ACC112 (cell line): ENCODE results near the gene ZNF837.

Experiments used
- H2AFZ ChIP-seq: fragments of 200-600 bp; sonication (generic); one replicate; pipeline ENCODE4 v1.6.0; 2017; ENCODE audit warnings: antibody characterized with exemption, low read length; ENCODE audit not compliant: unreplicated experiment
- H3K27ac ChIP-seq: fragments of 200-600 bp; sonication (generic); 2 replicates; pipeline ENCODE4 v1.5.1; 2014; ENCODE audit warnings: low read depth, mild to moderate bottlenecking, antibody characterized with exemption, low read length, moderate library complexity
- H3K27me3 ChIP-seq: fragments of 200-600 bp; sonication (generic); 2 replicates; pipeline ENCODE4 v1.6.1; 2014; ENCODE audit warnings: mild to moderate bottlenecking, antibody characterized with exemption, low read length, moderate library complexity, mixed read lengths; ENCODE audit not compliant: insufficient read depth
- H3K36me3 ChIP-seq: fragments of 200-600 bp; sonication (generic); 2 replicates; pipeline ENCODE4 v1.6.1; 2016; ENCODE audit warnings: mild to moderate bottlenecking, antibody characterized with exemption, low read length, moderate library complexity, mixed read lengths; ENCODE audit not compliant: insufficient read depth
- H3K4me1 ChIP-seq: fragments of 200-600 bp; sonication (generic); one replicate; pipeline ENCODE4 v1.6.1; 2016; ENCODE audit warnings: low read length, mixed read lengths; ENCODE audit not compliant: insufficient read depth, unreplicated experiment, control insufficient read depth
- H3K4me3 ChIP-seq: fragments of 200-600 bp; sonication (generic); 2 replicates; pipeline ENCODE4 v1.5.1; 2014; ENCODE audit warnings: mild to moderate bottlenecking, low read depth, low read length
- H3K79me2 ChIP-seq: fragments of 200-600 bp; sonication (generic); one replicate; pipeline ENCODE4 v1.6.0; 2016; ENCODE audit warnings: low read length; ENCODE audit not compliant: control insufficient read depth, unreplicated experiment, insufficient read depth

ZNF837 gene

DNA sequence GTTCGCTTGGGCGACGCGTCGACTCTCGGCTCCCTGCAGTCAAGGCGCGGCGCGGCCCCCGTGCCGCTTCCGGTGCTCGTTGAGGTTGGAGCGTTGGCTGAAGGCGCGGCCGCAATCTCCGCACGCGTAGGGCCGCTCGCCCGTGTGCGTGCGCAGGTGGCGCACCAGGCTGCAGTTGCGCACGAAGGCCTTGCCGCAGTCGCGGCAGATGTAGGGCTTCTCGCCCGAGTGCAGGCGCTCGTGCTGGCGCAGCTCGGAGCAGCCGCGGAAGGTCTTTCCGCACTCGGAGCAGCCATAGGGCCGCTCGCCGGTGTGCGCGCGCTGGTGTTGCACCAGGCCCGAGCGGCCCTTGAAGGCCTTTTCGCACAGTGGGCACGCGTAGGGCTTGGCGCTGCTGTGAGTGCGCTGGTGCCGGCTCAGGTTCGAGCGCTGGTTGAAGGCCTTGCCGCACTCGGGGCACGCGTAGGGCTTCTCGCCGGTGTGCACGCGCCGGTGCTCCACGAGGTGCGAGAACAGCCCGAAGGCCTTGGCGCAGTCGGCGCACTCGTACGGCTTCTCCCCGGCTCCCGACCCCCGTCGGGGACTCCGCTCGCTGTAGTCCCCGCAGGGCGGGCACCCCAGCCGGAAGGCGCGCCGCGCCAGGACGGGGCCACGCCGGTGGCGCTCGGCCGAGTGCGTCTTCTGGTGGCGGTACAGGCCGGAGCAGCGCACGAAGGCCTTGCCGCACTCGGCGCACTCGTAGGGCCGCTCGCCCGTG lies 13.0 kb downstream of the ZNF837 start:
- Histone ChIP-seq H3K4me3 (no peak overlapping the region), H3K36me3 (no peaks in the 10 kb centered on the region), H3K27me3 (no peaks in the 10 kb centered on the region), H3K79me2 (no peaks in the 10 kb centered on the region), H3K4me1 (no peaks in the 10 kb centered on the region), H2AFZ (no peak overlapping the region), H3K27ac (no peak overlapping the region)

DNA sequence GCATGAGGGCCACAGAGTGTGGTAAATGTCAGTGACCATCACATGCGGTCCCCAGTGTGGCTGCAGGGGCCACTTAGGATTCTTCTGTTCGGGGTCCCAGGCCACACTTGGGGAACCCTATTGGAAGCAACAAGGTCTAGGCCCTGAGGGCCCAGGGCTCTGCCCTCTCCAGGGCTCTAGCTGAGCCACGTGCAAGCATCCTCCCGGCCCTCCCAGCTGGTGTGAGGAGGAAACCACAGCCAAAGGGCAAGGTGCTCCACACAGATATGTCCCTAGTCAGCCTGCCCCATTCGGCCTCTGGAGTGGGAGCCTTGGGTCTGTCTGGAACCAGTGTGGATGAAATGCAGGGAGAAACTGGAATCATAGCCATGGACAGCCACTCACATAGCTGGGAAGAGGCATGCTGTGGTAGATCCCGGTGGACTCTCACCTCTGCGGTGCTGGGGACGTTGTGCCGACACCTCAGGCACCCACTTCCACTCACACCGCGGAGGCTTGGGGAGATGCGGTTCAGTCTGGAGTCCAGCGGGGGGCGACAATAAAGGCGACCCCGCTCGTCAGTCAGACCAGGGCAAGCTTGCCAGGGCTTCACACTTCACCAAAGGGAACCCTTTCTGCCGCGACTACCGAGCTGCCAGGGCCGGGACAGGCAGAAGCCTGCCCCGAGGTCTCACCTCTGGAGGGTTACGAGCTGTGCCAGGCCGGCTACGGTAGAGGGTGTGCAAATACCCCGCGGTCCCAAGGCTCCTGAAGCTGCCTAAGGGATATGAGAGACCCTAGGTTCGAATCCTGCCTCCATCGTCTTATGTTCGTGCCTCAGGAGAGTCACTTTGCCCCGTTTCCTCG lies 14.0 kb downstream of the ZNF837 start:
- Histone ChIP-seq H3K36me3 (no peaks in the 10 kb centered on the region), H3K4me3 (no peak overlapping the region), H3K27ac (no peak overlapping the region), H3K4me1 (no peaks in the 10 kb centered on the region), H3K79me2 (no peaks in the 10 kb centered on the region), H2AFZ (no peak overlapping the region), H3K27me3 (no peaks in the 10 kb centered on the region)

DNA sequence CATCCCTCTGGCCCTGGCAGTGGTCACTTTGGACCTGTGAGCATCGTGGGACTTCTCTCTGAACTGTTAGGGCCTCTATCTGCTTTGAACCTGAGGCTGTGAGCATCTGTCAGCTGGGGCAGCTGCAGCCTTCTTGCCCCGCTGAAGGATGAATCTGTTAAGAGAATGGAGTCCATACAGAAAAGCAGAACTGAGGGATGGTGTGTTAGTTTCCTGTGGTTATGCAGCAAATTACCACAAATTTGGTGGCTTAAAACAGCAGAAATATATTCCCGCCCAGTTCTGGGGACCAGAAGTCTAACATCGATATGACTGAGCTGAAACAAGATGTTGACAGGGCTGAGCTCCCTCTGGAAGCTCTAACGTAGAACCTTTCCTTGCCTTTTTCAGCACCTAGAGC lies 16.7 kb downstream of the ZNF837 start:
- Histone ChIP-seq H3K36me3 (no peaks in the 10 kb centered on the region), H3K4me3 (no peak overlapping the region), H3K4me1 (no peaks in the 10 kb centered on the region), H3K79me2 (no peaks in the 10 kb centered on the region), H3K27me3 (no peaks in the 10 kb centered on the region), H3K27ac (no peak overlapping the region), H2AFZ (no peak overlapping the region)

DNA sequence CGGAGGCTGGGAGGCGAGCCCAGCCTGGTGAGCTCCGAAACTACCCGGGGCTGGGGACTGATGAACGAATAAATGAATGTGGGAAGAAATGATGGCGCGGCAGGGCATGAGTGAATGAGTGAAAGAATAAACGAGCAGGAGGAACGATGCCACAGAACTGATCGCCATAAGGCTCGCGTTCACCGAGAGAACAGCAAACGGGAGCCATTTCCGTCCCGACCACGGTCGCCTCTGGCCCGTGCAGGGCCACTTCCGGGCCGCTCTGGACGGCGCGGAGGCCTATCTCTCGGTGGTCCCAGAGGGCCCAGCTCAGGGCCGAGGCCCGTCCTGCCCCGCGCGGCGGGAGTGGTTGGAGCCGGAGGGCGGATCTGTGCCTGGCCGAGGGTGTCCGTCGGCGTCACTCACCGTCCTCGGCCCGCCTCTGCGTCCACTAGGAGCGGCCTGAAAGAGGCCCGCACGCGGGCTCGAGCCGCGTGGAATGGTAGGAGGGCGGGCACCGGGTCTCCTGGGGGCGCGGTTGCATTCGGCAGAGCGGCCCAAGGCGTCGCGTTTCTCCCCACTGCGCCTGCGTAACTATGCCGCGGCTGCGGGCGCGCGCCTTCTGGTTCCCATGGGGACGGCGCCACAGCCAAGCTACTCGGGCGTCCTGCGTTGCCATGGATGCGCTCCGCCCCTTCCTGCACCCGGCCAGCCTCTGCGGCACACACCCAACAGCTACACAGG lies 18.4 kb downstream of the ZNF837 start, which contains the start of gene ZNF497:
Gene ZNF497 (minus strand): TSS at position 480 of the 723 bp plus-strand sequence. CDS start 5,116 bp downstream, outside the sequence.
- no peaks in the 10 kb centered on the region for H3K4me1 ChIP-seq
- no peaks in the 10 kb centered on the region for H3K27me3 ChIP-seq
- H2AFZ ChIP-seq, result peak within 1 kb of the TSS; percentile 94
- peak within 1 kb of the TSS; percentile 92 for H3K4me3 ChIP-seq
- no peaks in the 10 kb centered on the region for H3K79me2 ChIP-seq
- peak within 1 kb of the TSS; percentile 89 for H3K27ac ChIP-seq
- no peaks in the 10 kb centered on the region for H3K36me3 ChIP-seq

DNA sequence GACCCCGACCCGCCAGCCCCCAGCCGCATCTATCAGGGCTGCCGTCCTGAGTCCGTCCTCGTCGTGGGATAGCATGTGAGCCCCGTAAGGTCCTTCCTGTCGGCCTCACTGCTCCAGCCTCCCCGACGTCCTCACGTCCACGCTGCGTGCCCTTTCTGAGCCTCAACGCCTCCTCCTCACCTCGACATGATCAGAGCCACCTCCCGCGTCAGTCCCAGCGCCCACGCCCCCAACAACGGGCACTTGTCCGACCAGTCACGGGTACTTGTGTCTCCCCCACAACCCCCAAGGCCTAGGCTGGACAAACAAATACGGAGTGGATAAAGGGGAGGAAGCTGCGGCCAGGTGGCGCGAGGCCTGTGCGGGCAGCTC lies 18.9 kb downstream of the ZNF837 start:
- Histone ChIP-seq H3K27ac (peak overlapping the region; percentile 89), H3K27me3 (no peaks in the 10 kb centered on the region), H3K79me2 (no peaks in the 10 kb centered on the region), H3K36me3 (no peaks in the 10 kb centered on the region), H2AFZ (peak overlapping the region; percentile 94), H3K4me1 (no peaks in the 10 kb centered on the region), H3K4me3 (peak overlapping the region; percentile 92)

DNA sequence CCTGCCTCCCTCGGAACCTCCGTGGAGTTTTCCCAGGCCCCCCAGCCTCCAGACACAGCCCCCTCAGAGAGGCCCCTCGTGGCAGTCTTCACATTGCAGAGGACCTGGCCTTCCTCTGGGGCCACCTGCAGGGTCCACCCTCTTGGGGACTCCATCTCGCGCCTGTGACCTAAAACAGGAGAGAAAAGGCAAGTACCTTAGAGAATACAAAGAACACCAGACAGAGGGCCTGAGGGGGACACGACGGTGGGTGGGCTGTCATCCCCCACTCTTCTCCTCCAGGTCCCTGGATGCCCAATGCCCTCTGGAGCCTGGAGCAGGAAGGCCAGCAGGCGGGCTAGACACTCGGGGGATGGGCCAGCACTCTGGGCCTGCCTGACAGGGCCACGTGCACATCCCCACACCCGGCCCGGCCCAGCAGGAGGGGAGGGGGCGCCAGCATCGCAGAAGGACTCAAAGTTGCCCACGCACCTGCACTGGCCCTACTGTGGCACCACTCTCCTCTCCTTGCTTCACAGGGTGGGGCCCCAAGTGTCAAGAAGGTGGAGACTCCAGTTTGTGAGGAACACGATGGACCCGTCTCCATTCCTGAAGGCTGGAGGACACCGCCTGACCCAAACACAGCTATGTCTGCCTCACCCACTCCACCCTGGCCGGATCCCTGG lies 23.2 kb downstream of the ZNF837 start:
- Histone ChIP-seq H3K4me1 (no peaks in the 10 kb centered on the region), H3K27ac (no peak overlapping the region), H3K4me3 (no peak overlapping the region), H3K79me2 (no peaks in the 10 kb centered on the region), H3K36me3 (no peaks in the 10 kb centered on the region), H2AFZ (no peak overlapping the region), H3K27me3 (no peaks in the 10 kb centered on the region)

DNA sequence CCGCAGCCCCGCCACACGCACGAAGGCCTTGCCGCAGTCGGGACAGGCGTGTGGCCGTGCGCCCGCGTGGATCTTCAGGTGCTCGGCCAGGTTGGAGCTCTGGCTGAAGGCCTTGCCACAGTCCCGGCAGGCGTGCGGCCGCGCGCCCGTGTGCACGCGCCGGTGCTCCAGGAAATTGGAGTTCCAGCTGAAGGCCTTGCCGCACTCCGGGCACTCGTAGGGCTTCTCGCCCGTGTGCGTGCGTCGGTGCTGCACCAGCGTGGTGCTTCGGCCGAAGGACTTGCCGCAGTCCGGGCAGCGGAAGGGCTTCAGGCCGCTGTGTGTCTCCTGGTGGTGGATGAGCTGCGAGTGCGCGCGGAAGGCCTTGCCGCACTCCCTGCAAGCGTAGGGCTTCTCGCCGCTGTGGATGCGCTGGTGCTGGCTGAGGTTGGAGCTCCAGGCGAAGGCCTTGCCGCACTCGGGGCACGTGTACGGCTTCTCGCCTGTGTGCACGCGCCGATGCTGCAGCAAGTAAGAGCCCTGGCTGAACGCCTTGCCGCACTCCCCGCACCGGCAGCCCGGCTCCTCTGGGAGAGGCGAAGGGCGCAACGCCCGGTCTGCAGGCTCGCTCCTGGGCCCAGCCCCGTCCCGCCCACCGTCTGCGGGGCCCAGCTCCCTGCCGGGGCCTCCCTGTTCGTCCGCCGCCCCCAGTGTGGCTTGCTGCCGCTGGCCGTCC lies 23.9 kb downstream of the ZNF837 start:
- H3K27me3 ChIP-seq, result no peaks in the 10 kb centered on the region
- no peaks in the 10 kb centered on the region for H3K4me1 ChIP-seq
- H3K36me3 ChIP-seq, result no peaks in the 10 kb centered on the region
- no peak overlapping the region for H3K4me3 ChIP-seq
- no peaks in the 10 kb centered on the region for H3K79me2 ChIP-seq
- H3K27ac ChIP-seq, result no peak overlapping the region
- no peak overlapping the region for H2AFZ ChIP-seq

DNA sequence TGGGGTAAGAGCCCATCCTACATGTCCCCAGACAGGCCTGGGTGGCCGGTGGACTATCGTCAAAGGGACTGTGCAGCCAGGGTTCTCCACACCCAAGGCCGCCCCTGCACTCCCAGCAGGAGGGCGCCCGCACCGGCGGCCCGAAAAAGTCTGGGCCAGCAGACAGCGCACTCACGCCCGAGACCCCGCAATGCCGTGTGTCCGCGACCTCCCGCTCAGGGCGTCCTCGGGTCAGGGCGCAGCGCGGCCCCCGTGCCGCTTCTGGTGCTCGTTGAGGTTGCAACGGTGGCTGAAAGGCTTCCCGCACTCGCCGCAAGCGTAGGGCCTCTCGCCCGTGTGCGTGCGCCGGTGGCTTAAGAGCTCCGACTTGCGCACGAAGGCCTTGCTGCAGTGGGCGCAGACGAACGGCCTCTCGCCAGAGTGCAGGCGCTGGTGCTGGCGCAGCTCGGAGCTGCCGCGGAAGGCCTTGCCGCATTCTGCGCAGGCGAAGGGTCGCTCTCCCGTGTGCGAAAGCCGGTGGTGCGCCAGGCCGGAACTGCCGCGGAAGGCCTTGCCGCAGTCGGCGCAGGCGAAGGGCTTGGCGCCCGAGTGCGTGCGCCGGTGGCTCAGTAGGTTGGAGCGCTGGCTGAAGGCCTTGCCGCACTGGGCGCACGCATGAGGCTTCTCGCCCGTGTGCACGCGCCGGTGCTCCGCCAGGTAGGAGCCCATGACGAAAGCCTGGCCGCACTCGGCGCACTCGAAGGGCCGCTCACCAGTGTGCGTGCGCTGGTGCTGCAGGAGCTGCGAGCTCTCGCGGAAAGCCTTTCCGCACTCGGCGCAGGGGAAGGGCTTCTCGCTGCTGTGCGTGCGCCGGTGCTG lies 24.7 kb downstream of the ZNF837 start:
- Histone ChIP-seq H3K36me3 (no peaks in the 10 kb centered on the region), H3K27me3 (no peaks in the 10 kb centered on the region), H3K27ac (no peak overlapping the region), H3K4me1 (no peaks in the 10 kb centered on the region), H3K4me3 (no peak overlapping the region), H2AFZ (no peak overlapping the region), H3K79me2 (no peaks in the 10 kb centered on the region)

DNA sequence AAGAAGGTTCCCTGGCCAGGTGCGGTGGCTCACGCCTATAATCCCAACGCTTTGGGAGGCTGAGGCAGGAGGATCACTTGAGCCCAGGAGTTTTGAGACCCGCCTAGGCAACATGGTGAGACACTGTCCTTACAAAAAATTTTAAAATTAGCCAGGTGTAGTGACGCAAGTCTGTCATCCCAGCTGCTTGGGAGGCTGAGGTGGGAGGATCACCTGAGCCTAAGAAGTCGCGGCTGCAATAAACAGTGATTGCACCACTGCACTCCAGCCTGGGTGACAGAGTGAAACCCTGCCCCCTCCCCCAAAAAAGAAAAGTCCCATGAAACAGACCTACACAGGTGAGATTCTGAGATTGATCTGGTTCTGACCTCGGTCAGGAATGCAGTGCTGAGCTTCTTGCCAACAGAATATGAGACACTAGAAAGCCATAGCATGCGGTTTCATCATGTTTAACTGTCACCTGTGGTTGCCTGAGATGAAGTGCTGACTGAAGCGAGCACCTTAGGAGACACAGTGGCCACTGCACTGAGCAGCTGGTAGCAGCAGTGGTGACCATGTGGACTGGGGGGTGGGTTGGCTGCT lies 25.5 kb downstream of the ZNF837 start:
- Histone ChIP-seq H3K36me3 (no peaks in the 10 kb centered on the region), H3K4me3 (no peak overlapping the region), H3K79me2 (peaks cover 6% of the 10 kb centered on the region), H3K27ac (no peak overlapping the region), H3K27me3 (no peaks in the 10 kb centered on the region), H3K4me1 (no peaks in the 10 kb centered on the region), H2AFZ (no peak overlapping the region)
